ENCODE measurements around the gene DCST1. TPM values are rescaled to one million over a fixed set of nuclear protein-coding genes. Genes with fewer than 3 reads are reported as not detected.
"Not testable (repeated sequence)": the region's sequence is repeated elsewhere in the genome, so short reads cannot be mapped to it uniquely, and the experiment has no call there.

Gene DCST1, protein sequence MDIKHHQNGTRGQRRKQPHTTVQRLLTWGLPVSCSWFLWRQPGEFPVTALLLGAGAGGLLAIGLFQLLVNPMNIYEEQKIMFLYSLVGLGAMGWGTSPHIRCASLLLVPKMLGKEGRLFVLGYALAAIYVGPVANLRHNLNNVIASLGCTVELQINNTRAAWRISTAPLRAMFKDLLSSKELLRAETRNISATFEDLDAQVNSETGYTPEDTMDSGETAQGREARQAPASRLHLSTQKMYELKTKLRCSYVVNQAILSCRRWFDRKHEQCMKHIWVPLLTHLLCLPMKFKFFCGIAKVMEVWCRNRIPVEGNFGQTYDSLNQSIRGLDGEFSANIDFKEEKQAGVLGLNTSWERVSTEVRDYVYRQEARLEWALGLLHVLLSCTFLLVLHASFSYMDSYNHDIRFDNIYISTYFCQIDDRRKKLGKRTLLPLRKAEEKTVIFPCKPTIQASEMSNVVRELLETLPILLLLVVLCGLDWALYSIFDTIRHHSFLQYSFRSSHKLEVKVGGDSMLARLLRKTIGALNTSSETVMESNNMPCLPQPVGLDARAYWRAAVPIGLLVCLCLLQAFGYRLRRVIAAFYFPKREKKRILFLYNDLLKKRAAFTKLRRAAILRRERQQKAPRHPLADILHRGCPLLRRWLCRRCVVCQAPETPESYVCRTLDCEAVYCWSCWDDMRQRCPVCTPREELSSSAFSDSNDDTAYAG
- total RNA-seq = not detected in 2 replicates

GRCh38 chr1:155033524-155033923 is at the start of gene DCST1, which contains the start of gene DCST2:
DCST1 (plus strand) TSS chr1:155033824; CDS start chr1:155034037, 213 bp downstream.
DCST2 (minus strand) TSS chr1:155033781; CDS start chr1:155033701, 80 bp downstream.
- no peaks in the 10 kb centered on the region for H3K36me3 Mint-ChIP-seq (ENCODE audit: low read depth)
- no peak for DNase-seq
- intact Hi-C loops (cut with micrococcal nuclease) = no loop called here
- H3K4me3 Mint-ChIP-seq = no peak within 1 kb of the TSS
- H3K27me3 Mint-ChIP-seq = peaks cover 16% of the 10 kb centered on the region
- H3K4me1 Mint-ChIP-seq = no peaks in the 10 kb centered on the region
- H3K27ac Mint-ChIP-seq = no peak within 1 kb of the TSS
- no peaks in the 10 kb centered on the region for H3K9me3 Mint-ChIP-seq

DNA sequence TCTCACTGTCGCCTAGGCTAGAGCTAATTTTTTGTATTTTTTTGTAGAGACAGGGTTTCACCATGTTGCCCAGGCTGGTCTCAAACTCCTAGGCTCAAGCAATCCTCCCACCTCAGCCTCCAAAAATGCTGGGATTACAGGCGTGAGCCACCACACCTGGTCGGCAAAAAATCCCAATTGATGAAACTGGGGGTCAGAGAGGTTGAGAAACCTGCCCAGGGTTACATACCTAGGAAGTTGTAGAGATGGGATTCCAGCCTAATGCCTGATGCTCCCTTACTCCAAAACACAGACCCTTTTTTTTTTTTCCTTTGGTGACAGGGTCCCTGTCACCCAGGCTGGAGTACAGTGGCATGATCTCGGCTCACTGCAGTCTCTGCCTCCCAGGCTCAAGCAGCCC is 46.9 kb upstream of the DCST1 start:
- H3K4me3 Mint-ChIP-seq; H3K27ac Mint-ChIP-seq; DNase-seq; H3K9me3 Mint-ChIP-seq; H3K27me3 Mint-ChIP-seq; intact Hi-C loops (cut with micrococcal nuclease): not testable (repeated sequence)
- Mint-ChIP-seq H3K36me3 (ENCODE audit: low read depth) (peaks cover 32% of the 10 kb centered on the region), H3K4me1 (peaks cover 16% of the 10 kb centered on the region)

- no peaks in the 10 kb centered on the region for H3K9me3 Mint-ChIP-seq
- no peaks in the 10 kb centered on the region for H3K27me3 Mint-ChIP-seq
- peaks cover 32% of the 10 kb centered on the region for H3K36me3 Mint-ChIP-seq (ENCODE audit: low read depth)
- peaks cover 16% of the 10 kb centered on the region for H3K4me1 Mint-ChIP-seq
- no peak overlapping the region for H3K4me3 Mint-ChIP-seq
- no peak overlapping the region for H3K27ac Mint-ChIP-seq
- intact Hi-C loops (cut with micrococcal nuclease) = no loop called here
- no peak for DNase-seq
These were observed 46.3 kb upstream of the DCST1 start for GRCh38 chr1:154987326-154987725.

DNA sequence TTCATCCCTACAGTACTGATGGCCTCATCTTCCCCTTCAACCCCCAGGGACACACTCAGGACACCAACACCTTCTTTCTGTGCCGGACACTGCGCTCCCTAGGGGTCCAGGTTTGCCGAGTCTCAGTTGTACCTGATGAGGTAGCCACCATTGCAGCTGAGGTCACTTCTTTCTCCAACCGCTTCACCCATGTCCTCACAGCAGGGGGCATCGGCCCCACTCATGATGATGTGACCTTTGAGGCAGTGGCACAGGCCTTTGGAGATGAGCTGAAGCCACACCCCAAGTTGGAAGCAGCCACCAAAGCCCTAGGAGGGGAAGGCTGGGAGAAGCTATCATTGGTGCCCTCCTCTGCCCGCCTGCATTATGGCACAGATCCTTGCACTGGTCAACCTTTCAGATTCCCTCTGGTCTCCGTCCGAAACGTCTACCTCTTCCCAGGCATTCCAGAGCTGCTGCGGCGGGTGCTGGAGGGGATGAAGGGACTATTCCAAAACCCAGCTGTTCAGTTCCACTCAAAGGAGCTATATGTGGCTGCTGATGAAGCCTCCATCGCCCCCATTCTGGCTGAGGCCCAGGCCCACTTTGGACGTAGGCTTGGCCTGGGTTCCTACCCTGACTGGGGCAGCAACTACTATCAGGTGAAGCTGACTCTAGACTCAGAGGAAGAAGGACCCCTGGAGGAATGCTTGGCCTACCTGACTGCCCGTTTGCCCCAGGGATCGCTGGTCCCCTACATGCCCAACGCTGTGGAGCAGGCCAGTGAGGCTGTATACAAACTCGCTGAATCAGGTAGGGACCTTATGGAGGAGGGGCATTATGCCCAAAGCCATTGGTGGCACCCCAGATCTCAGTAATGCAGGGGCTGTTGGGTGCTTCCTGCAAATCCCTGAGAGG is 45.3 kb upstream of the DCST1 start:
- intact Hi-C loops (cut with micrococcal nuclease) = no loop called here
- no peaks in the 10 kb centered on the region for H3K27me3 Mint-ChIP-seq
- no peaks in the 10 kb centered on the region for H3K9me3 Mint-ChIP-seq
- DNase-seq = peak; percentile 70
- H3K36me3 Mint-ChIP-seq (ENCODE audit: low read depth) = peaks cover 34% of the 10 kb centered on the region
- H3K4me1 Mint-ChIP-seq = peaks cover 16% of the 10 kb centered on the region
- no peak overlapping the region for H3K4me3 Mint-ChIP-seq
- H3K27ac Mint-ChIP-seq = no peak overlapping the region

GRCh38 chr1:154989195-154989860 is 44.3 kb upstream of the DCST1 start:
- intact Hi-C loops (cut with micrococcal nuclease) = no loop called here
- no peak for DNase-seq
- Mint-ChIP-seq H3K27me3 (no peaks in the 10 kb centered on the region), H3K4me3 (no peak overlapping the region), H3K4me1 (peaks cover 13% of the 10 kb centered on the region), H3K36me3 (ENCODE audit: low read depth) (peaks cover 34% of the 10 kb centered on the region), H3K9me3 (no peaks in the 10 kb centered on the region), H3K27ac (no peak overlapping the region)

GRCh38 chr1:154990276-154990675 is 43.3 kb upstream of the DCST1 start:
- Mint-ChIP-seq H3K4me1 (peaks cover 14% of the 10 kb centered on the region), H3K36me3 (ENCODE audit: low read depth) (peaks cover 34% of the 10 kb centered on the region), H3K9me3 (no peaks in the 10 kb centered on the region), H3K27ac (no peak overlapping the region), H3K4me3 (no peak overlapping the region), H3K27me3 (no peaks in the 10 kb centered on the region)
- intact Hi-C loops (cut with micrococcal nuclease) = no loop called here
- no peak for DNase-seq

DNA sequence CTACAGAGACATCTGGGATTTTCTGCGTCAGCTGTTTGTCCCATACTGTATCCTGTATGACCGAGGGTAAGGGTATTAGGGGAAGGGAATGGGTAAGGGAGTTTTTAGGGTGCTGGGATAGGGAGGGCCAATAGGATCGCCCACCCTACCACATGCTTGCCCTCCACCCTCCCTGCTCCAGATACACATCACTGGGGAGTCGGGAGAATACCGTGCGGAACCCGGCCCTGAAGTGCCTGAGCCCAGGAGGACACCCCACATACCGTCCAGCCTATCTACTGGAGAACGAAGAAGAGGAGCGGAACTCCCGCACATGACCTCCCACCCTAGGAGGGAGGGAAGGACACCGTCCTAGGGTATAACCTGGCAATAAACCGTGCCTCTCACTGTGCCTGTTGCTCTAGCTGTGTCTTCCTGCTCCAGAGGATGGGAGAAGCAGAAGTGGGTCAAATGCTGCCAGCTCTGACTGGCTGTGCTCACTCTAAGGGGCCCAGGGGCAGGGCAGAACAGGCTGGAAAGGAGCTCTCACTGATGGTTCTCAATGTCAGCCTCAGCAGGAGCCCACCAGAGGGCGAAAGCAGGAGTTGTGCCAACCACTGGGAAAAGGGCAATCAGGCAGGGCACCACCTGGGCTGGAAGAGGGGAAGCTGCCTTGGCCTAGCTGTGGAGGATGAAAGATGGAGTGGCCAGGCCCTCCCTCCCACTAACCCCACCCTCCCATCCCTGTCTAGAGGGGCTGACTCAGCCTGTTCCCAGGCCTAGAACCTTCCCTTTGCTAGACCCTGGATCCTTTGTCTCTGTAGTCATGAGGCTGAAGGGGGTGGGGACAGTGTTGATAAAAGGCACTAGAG is 40.7 kb upstream of the DCST1 start:
- intact Hi-C loops (cut with micrococcal nuclease) = no loop called here
- Mint-ChIP-seq H3K27ac (no peak overlapping the region), H3K27me3 (no peaks in the 10 kb centered on the region), H3K36me3 (ENCODE audit: low read depth) (peaks cover 29% of the 10 kb centered on the region), H3K9me3 (no peaks in the 10 kb centered on the region), H3K4me1 (peaks cover 26% of the 10 kb centered on the region), H3K4me3 (no peak overlapping the region)
- DNase-seq = no peak

GRCh38 chr1:154993572-154994268 is 39.9 kb upstream of the DCST1 start, which contains the start of gene LENEP:
LENEP (plus strand) TSS chr1:154993586; CDS start chr1:154993608, 22 bp downstream.
- Mint-ChIP-seq H3K36me3 (ENCODE audit: low read depth) (peaks cover 21% of the 10 kb centered on the region), H3K27me3 (no peaks in the 10 kb centered on the region), H3K27ac (no peak within 1 kb of the TSS), H3K4me1 (peaks cover 26% of the 10 kb centered on the region), H3K9me3 (no peaks in the 10 kb centered on the region), H3K4me3 (no peak within 1 kb of the TSS)
- DNase-seq = no peak
- intact Hi-C loops (cut with micrococcal nuclease) = no loop called here

DNA sequence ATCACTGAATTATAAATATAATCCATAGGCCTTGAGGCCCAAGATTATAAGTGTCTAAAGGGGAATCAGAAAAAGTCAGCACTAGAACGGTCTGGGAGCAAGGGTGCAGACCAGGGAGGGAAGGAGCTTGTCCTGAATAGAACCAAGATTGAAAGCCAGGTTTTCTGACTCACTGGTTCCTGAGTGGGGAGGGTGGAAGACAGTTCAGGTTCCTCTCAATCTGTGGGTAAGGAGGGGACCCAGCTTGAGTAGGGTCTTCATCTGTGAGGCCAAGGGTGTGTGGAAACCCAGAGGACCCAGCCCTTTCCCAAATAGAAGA is 39.4 kb upstream of the DCST1 start:
- Mint-ChIP-seq H3K4me3 (no peak overlapping the region), H3K27me3 (no peaks in the 10 kb centered on the region), H3K36me3 (ENCODE audit: low read depth) (peaks cover 16% of the 10 kb centered on the region), H3K9me3 (no peaks in the 10 kb centered on the region), H3K27ac (no peak overlapping the region), H3K4me1 (peaks cover 28% of the 10 kb centered on the region)
- no peak for DNase-seq
- intact Hi-C loops (cut with micrococcal nuclease) = no loop called here

GRCh38 chr1:154994591-154994990 is 39.0 kb upstream of the DCST1 start:
- intact Hi-C loops (cut with micrococcal nuclease) = no loop called here

GRCh38 chr1:154995301-154995983 is 38.2 kb upstream of the DCST1 start:
- H3K4me1 Mint-ChIP-seq = peaks cover 33% of the 10 kb centered on the region
- H3K27ac Mint-ChIP-seq; H3K27me3 Mint-ChIP-seq; intact Hi-C loops (cut with micrococcal nuclease); H3K9me3 Mint-ChIP-seq; H3K4me3 Mint-ChIP-seq; DNase-seq; H3K36me3 Mint-ChIP-seq (ENCODE audit: low read depth): not testable (repeated sequence)

More at GRCh38 chr1:154994591-154994990, 39.0 kb upstream of the DCST1 start:
- Mint-ChIP-seq H3K9me3 (no peaks in the 10 kb centered on the region), H3K4me3 (no peak overlapping the region), H3K36me3 (ENCODE audit: low read depth) (peaks cover 14% of the 10 kb centered on the region), H3K27me3 (no peaks in the 10 kb centered on the region), H3K4me1 (peaks cover 28% of the 10 kb centered on the region), H3K27ac (no peak overlapping the region)
- DNase-seq = no peak
